Transverse colon (tissue), 4 donors: ENCODE data around the gene KCNJ11.

ENCODE experiments used
- CTCF ChIP-seq, 5 experiments: fragments of 200-600 bp in 3 of 5; fragments of 450-650 bp in 2 of 5; sonication (generic) in 3 of 5; IDR thresholded peaks; 1 replicate in 2 of 5; 2 replicates in 3 of 5; pipeline ENCODE4 v1.5.1; 2016 to 2017; ENCODE audit warnings: antibody characterized with exemption in 5 of 5, inconsistent platforms in 3 of 5, mild to moderate bottlenecking in 2 of 5, moderate library complexity in 1 of 5
- POLR2AphosphoS5 ChIP-seq, 3 donors: sonication (generic); formaldehyde crosslinking; IDR thresholded peaks; one replicate each; pipeline ENCODE4 v1.6.1; 2016; ENCODE audit warnings: antibody characterized with exemption in 3 of 3

DNA sequence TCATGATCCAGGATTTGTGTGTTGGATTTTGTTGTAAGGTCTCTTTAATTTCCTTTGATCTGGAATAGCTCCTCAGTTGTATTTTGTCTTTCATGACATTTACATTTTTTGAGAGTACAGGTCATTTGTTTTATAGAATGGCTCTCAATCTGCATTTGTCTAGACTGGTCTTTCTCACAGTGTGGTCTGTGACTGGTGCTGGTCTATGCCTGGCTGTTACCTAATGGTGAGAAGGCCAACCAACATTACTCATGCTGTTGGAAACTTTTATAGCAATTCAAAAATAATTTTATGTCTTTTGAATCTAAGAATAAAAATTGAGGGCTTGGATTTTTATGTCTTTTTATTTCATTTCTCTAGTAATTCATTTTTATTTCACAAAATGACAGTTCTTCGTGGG is 40.8 kb downstream of the KCNJ11 start:
- TF ChIP-seq CTCF (IDR thresholded peaks at IDR 0.05) (no peak), POLR2AphosphoS5 (IDR thresholded peaks at IDR 0.05) (no peak)
